HCT116 (cell line): ENCODE results near the gene FOSB.

ENCODE experiments used
- CEBPB ChIP-seq: IDR thresholded peaks from 2 replicates; pipeline ENCODE4 v1.6.1; 2012; ENCODE audit warnings: low read depth
- EGR1 ChIP-seq: IDR thresholded peaks from 2 replicates; pipeline ENCODE4 v1.6.1; 2012; ENCODE audit warnings: low read depth
- EZH2 ChIP-seq: fragments of 200-600 bp; sonication (generic); IDR thresholded peaks from 2 replicates; pipeline ENCODE4 v1.6.1; 2017; ENCODE audit warnings: antibody characterized with exemption, mixed run types
- EZH2phosphoT487 ChIP-seq: fragments of 200-600 bp; IDR thresholded peaks from 2 replicates; pipeline ENCODE4 v1.6.1; 2018; ENCODE audit warnings: antibody characterized with exemption, borderline replicate concordance
- FOSL1 ChIP-seq: IDR thresholded peaks from 2 replicates; pipeline ENCODE4 v1.6.1; 2012; ENCODE audit warnings: low read depth
- POLR2A ChIP-seq: IDR thresholded peaks from 2 replicates; pipeline ENCODE4 v1.7.0; 2011; ENCODE audit warnings: borderline replicate concordance; ENCODE audit not compliant: insufficient read depth, insufficient read length; ENCODE audit errors: extremely low read depth
- TCF7L2 ChIP-seq: IDR thresholded peaks from 2 replicates; pipeline ENCODE4 v1.7.0; 2011; ENCODE audit warnings: borderline replicate concordance, inconsistent platforms; ENCODE audit not compliant: insufficient read depth, insufficient read length; ENCODE audit errors: extremely low read depth
- YY1 ChIP-seq: IDR thresholded peaks from 2 replicates; pipeline ENCODE4 v1.6.1; 2011; ENCODE audit warnings: low read length, low read depth, moderate library complexity, mild to moderate bottlenecking; ENCODE audit not compliant: insufficient replicate concordance; ENCODE audit errors: extremely low read depth
- TF ChIP-seq, protein P1 (sequence below), 3 experiments: fragments of 200-600 bp in 1 of 3; sonication (generic) in 1 of 3; IDR thresholded peaks in 2 of 3; conservative IDR thresholded peaks in 1 of 3; 2 replicates each; pipeline ENCODE4 v1.5.1; 2012 to 2017; ENCODE audit warnings: low read depth in 2 of 3, low read length in 2 of 3, antibody characterized with exemption in 1 of 3, borderline replicate concordance in 1 of 3, control low read depth in 1 of 3, mild to moderate bottlenecking in 1 of 3, mixed read lengths in 1 of 3, mixed run types in 1 of 3, moderate library complexity in 1 of 3; ENCODE audit not compliant: insufficient read depth in 1 of 3

DNA sequence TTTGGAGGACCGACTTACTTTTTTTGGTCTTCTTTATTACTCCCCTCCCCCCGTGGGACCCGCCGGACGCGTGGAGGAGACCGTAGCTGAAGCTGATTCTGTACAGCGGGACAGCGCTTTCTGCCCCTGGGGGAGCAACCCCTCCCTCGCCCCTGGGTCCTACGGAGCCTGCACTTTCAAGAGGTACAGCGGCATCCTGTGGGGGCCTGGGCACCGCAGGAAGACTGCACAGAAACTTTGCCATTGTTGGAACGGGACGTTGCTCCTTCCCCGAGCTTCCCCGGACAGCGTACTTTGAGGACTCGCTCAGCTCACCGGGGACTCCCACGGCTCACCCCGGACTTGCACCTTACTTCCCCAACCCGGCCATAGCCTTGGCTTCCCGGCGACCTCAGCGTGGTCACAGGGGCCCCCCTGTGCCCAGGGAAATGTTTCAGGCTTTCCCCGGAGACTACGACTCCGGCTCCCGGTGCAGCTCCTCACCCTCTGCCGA lies 409 bp downstream of the FOSB start:
- TF ChIP-seq EZH2phosphoT487 (no peak), EZH2 (no peak), CEBPB (no peak), TCF7L2 (no peak), YY1 (no peak), FOSL1 (no peak), POLR2A (no peak), EGR1 (no peak)
- TF ChIP-seq, protein P1, sequence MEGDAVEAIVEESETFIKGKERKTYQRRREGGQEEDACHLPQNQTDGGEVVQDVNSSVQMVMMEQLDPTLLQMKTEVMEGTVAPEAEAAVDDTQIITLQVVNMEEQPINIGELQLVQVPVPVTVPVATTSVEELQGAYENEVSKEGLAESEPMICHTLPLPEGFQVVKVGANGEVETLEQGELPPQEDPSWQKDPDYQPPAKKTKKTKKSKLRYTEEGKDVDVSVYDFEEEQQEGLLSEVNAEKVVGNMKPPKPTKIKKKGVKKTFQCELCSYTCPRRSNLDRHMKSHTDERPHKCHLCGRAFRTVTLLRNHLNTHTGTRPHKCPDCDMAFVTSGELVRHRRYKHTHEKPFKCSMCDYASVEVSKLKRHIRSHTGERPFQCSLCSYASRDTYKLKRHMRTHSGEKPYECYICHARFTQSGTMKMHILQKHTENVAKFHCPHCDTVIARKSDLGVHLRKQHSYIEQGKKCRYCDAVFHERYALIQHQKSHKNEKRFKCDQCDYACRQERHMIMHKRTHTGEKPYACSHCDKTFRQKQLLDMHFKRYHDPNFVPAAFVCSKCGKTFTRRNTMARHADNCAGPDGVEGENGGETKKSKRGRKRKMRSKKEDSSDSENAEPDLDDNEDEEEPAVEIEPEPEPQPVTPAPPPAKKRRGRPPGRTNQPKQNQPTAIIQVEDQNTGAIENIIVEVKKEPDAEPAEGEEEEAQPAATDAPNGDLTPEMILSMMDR (IDR thresholded peaks at IDR 0.05 in 2 of 3, conservative IDR thresholded peaks at IDR 0.05 in 1 of 3; ENCODE audit: borderline replicate concordance in 1 of 3, insufficient read depth in 1 of 3, low read depth in 2 of 3, low read length in 2 of 3): no peak
